ENCODE data around the gene ZNF333.

The ZNF333 gene

GRCh38 chr19:14689598-14690503, at the start of gene ZNF333:
Gene ZNF333 (plus strand): TSS chr19:14690048. CDS start chr19:14693492, 3,444 bp downstream.
- DNase-seq (ENCODE audit: low read depth), result peak; percentile 97

- no peak for DNase-seq (ENCODE audit: low read depth)
Observed at GRCh38 chr19:14648506-14648905, 41.3 kb upstream of the ZNF333 start.

- no peak for DNase-seq (ENCODE audit: low read depth)
Observed at GRCh38 chr19:14649020-14649419, 40.8 kb upstream of the ZNF333 start.

GRCh38 chr19:14650161-14650560, 39.7 kb upstream of the ZNF333 start:
- no peak for DNase-seq (ENCODE audit: low read depth)

- DNase-seq (ENCODE audit: low read depth), result no peak
Observed at GRCh38 chr19:14654786-14655560, 34.9 kb upstream of the ZNF333 start.

- DNase-seq (ENCODE audit: low read depth), result no peak
Observed at GRCh38 chr19:14655726-14656125, 34.1 kb upstream of the ZNF333 start.

GRCh38 chr19:14659874-14660489, 29.9 kb upstream of the ZNF333 start:
- no peak for DNase-seq (ENCODE audit: low read depth)

GRCh38 chr19:14661372-14661924, 28.4 kb upstream of the ZNF333 start:
- no peak for DNase-seq (ENCODE audit: low read depth)

- DNase-seq (ENCODE audit: low read depth), result no peak
Observed at GRCh38 chr19:14669940-14670339, 19.9 kb upstream of the ZNF333 start.

GRCh38 chr19:14670408-14670807, 19.4 kb upstream of the ZNF333 start:
- DNase-seq (ENCODE audit: low read depth), result no peak

GRCh38 chr19:14672188-14672872, 17.5 kb upstream of the ZNF333 start:
- no peak for DNase-seq (ENCODE audit: low read depth)

GRCh38 chr19:14673088-14673487, 16.8 kb upstream of the ZNF333 start:
- no peak for DNase-seq (ENCODE audit: low read depth)

- DNase-seq (ENCODE audit: low read depth), result no peak
Observed at GRCh38 chr19:14674764-14675163, 15.1 kb upstream of the ZNF333 start, which contains the start of gene ADGRE3. Gene ADGRE3 (minus strand): TSS chr19:14674844. CDS start chr19:14674770, 74 bp downstream.

GRCh38 chr19:14676762-14677161, 13.1 kb upstream of the ZNF333 start:
- DNase-seq (ENCODE audit: low read depth), result no peak

- no peak for DNase-seq (ENCODE audit: low read depth)
Observed at GRCh38 chr19:14677464-14677863, 12.4 kb upstream of the ZNF333 start.

GRCh38 chr19:14678199-14678598, 11.6 kb upstream of the ZNF333 start:
- DNase-seq (ENCODE audit: low read depth), result no peak

- no peak for DNase-seq (ENCODE audit: low read depth)
Observed at GRCh38 chr19:14682084-14682483, 7.8 kb upstream of the ZNF333 start.

GRCh38 chr19:14683439-14683838, 6.4 kb upstream of the ZNF333 start:
- no peak for DNase-seq (ENCODE audit: low read depth)

- no peak for DNase-seq (ENCODE audit: low read depth)
Observed at GRCh38 chr19:14686411-14686810, 3.4 kb upstream of the ZNF333 start.

- DNase-seq (ENCODE audit: low read depth), result no peak
Observed at GRCh38 chr19:14694641-14695266, 4.9 kb downstream of the ZNF333 start.

- no peak for DNase-seq (ENCODE audit: low read depth)
Observed at GRCh38 chr19:14695471-14695870, 5.6 kb downstream of the ZNF333 start.

Measured in stimulated activated CD8-positive, alpha-beta memory T cell treated with anti-CD3 and anti-CD28 coated beads, Interleukin-12 subunit alpha, Interleukin-12 subunit beta, amount 100 ng/mL, for 1 hour (primary cell).